Measurements from ENCODE around the gene ERBB2. TPM values are rescaled to one million over a fixed set of nuclear protein-coding genes. Genes with fewer than 3 reads are reported as not detected.
A peak's percentile ranks its signal among the peaks of the same experiment; 100 is the strongest.

ERBB2 gene
- total and polyA plus RNA-seq, 2 of the 13 experiments (the other 11 are each of a cell fraction or from before 2014, with no cell fraction given): 57.7 to 64.1 TPM

- TF ChIP-seq, protein P1, sequence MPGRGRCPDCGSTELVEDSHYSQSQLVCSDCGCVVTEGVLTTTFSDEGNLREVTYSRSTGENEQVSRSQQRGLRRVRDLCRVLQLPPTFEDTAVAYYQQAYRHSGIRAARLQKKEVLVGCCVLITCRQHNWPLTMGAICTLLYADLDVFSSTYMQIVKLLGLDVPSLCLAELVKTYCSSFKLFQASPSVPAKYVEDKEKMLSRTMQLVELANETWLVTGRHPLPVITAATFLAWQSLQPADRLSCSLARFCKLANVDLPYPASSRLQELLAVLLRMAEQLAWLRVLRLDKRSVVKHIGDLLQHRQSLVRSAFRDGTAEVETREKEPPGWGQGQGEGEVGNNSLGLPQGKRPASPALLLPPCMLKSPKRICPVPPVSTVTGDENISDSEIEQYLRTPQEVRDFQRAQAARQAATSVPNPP (CRISPR knock-in tag; IDR thresholded peaks at IDR 0.05): no peak
- TF ChIP-seq ZNF644 (CRISPR knock-in tag; IDR thresholded peaks at IDR 0.05; ENCODE audit: low read depth): 0 out of 2 replicates have a peak, but pooled peaks have one; percentile 32
- TF ChIP-seq THAP8 (CRISPR knock-in tag; IDR thresholded peaks at IDR 0.05; ENCODE audit: borderline replicate concordance): no peak
- TF ChIP-seq, protein P2, sequence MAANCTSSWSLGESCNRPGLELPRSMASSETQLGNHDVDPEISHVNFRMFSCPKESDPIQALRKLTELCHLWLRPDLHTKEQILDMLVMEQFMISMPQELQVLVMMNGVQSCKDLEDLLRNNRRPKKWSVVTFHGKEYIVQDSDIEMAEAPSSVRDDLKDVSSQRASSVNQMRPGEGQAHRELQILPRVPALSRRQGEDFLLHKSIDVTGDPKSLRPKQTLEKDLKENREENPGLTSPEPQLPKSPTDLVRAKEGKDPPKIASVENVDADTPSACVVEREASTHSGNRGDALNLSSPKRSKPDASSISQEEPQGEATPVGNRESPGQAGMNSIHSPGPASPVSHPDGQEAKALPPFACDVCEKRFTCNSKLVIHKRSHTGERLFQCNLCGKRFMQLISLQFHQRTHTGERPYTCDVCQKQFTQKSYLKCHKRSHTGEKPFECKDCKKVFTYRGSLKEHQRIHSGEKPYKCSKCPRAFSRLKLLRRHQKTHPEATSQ (CRISPR knock-in tag; IDR thresholded peaks at IDR 0.05; ENCODE audit: borderline replicate concordance): 0 out of 2 replicates have a peak, but pooled peaks have one; percentile 61
- no peak for TF ChIP-seq ZNF142 (CRISPR knock-in tag; IDR thresholded peaks at IDR 0.05)
- no peak for TF ChIP-seq ZNF577 (CRISPR knock-in tag; IDR thresholded peaks at IDR 0.05; ENCODE audit: borderline replicate concordance, low read depth)
- TF ChIP-seq, protein P3, sequence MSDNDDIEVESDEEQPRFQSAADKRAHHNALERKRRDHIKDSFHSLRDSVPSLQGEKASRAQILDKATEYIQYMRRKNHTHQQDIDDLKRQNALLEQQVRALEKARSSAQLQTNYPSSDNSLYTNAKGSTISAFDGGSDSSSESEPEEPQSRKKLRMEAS (IDR thresholded peaks at IDR 0.05): peak; percentile 81
- TF ChIP-seq ISX (CRISPR knock-in tag; conservative IDR thresholded peaks at IDR 0.05): no peak
- TF ChIP-seq SP1 (IDR thresholded peaks at IDR 0.05): no peak
- no peak for TF ChIP-seq SP1 (CRISPR knock-in tag; IDR thresholded peaks at IDR 0.05)
- TF ChIP-seq ZNF674 (CRISPR knock-in tag; IDR thresholded peaks at IDR 0.05; ENCODE audit: low read depth): no peak
- TF ChIP-seq MATR3 (CRISPR knock-in tag; IDR thresholded peaks at IDR 0.05): no peak
- peak; percentile 65; the same call in 1 of the 2 replicates for TF ChIP-seq SAFB2 (CRISPR knock-in tag; IDR thresholded peaks at IDR 0.05; ENCODE audit: borderline replicate concordance, low read depth)
- TF ChIP-seq ZNF605 (CRISPR knock-in tag; IDR thresholded peaks at IDR 0.05): no peak
- TF ChIP-seq KDM6A (CRISPR knock-in tag; IDR thresholded peaks at IDR 0.05; ENCODE audit: low read depth): peak; percentile 76
- TF ChIP-seq MTF2 (CRISPR knock-in tag; IDR thresholded peaks at IDR 0.05; ENCODE audit: borderline replicate concordance): no peak
- TF ChIP-seq RORA (CRISPR knock-in tag; IDR thresholded peaks at IDR 0.05): no peak
These were observed 3.3 kb downstream of the ERBB2 start (continued) for GRCh38 chr17:39702901-39703893.
